Activated CD8-positive, alpha-beta memory T cell treated with anti-CD3 and anti-CD28 coated beads for 4 hours (primary cell): ENCODE data around the gene SP140.
"Not testable (repeated sequence)": the region's sequence is repeated elsewhere in the genome, so short reads cannot be mapped to it uniquely, and the experiment has no call there.

Source experiments
- DNase-seq, 2 donors: peaks; one replicate each; pipeline ENCODE4 v3.0.0-alpha.2; 2020; ENCODE audit warnings: low read depth in 2 of 2

SP140 gene

GRCh38 chr2:230225486-230225885 is at the start of gene SP140:
Gene SP140 (plus strand): TSS chr2:230225736. CDS start chr2:230225845, 109 bp downstream.
- peak; percentile 49 to 75 for DNase-seq

GRCh38 chr2:230176996-230177395 is 48.5 kb upstream of the SP140 start:
- DNase-seq, result no peak

- no peak for DNase-seq
Observed at GRCh38 chr2:230178546-230179485, 46.7 kb upstream of the SP140 start.

- DNase-seq, result no peak
Observed at GRCh38 chr2:230179907-230180306, 45.6 kb upstream of the SP140 start.

GRCh38 chr2:230181195-230181594 is 44.3 kb upstream of the SP140 start:
- no peak for DNase-seq

- no peak for DNase-seq
Observed at GRCh38 chr2:230184727-230185578, 40.6 kb upstream of the SP140 start.

GRCh38 chr2:230202430-230203109 is 23.0 kb upstream of the SP140 start:
- no peak for DNase-seq

- no peak for DNase-seq
Observed at GRCh38 chr2:230203110-230203676, 22.3 kb upstream of the SP140 start.

GRCh38 chr2:230205034-230205433 is 20.5 kb upstream of the SP140 start:
- DNase-seq, result no peak

GRCh38 chr2:230205721-230206120 is 19.8 kb upstream of the SP140 start:
- no peak for DNase-seq

GRCh38 chr2:230208576-230208975 is 17.0 kb upstream of the SP140 start:
- DNase-seq, result no peak

GRCh38 chr2:230209422-230210051 is 16.0 kb upstream of the SP140 start:
- DNase-seq, result no peak

GRCh38 chr2:230216489-230216888 is 9.0 kb upstream of the SP140 start:
- no peak for DNase-seq

GRCh38 chr2:230217424-230217823 is 8.1 kb upstream of the SP140 start:
- no peak for DNase-seq

- no peak for DNase-seq
Observed at GRCh38 chr2:230218421-230218820, 7.1 kb upstream of the SP140 start.

- DNase-seq, result peak; percentile 57 to 73
Observed at GRCh38 chr2:230219419-230220331, 5.9 kb upstream of the SP140 start, which contains the start of gene SP110. Gene SP110 (minus strand): TSS chr2:230219984. CDS start chr2:230216927, 3,057 bp downstream.

- no peak for DNase-seq
Observed at GRCh38 chr2:230220347-230220969, 5.1 kb upstream of the SP140 start.

- no peak for DNase-seq
Observed at GRCh38 chr2:230221493-230221892, 4.0 kb upstream of the SP140 start.

GRCh38 chr2:230222829-230223228 is 2.7 kb upstream of the SP140 start:
- not testable (repeated sequence) for DNase-seq
